CD8-positive, alpha-beta memory T cell (primary cell): Measurements from ENCODE around the gene MANBA. TPM values are rescaled to one million over a fixed set of nuclear protein-coding genes. Genes with fewer than 3 reads are reported as not detected.
A peak's percentile ranks its signal among the peaks of the same experiment; 100 is the strongest.
"Not testable (repeated sequence)": the region's sequence is repeated elsewhere in the genome, so short reads cannot be mapped to it uniquely, and the experiment has no call there.

Source experiments
- CTCF ChIA-PET: fragments of 350-600 bp; sonication (Branson Sonifier 250); formaldehyde crosslinking; loops from one replicate; lab custom pipeline; 2021; ENCODE audit warnings: antibody characterized with exemption; lab: Charles Lee
- POLR2A ChIA-PET: fragments of 350-600 bp; sonication (Branson Sonifier 250); formaldehyde crosslinking; loops from one replicate; lab custom pipeline; 2021; ENCODE audit warnings: antibody characterized with exemption; lab: Charles Lee
- DNase-seq, 5 donors: peaks; one replicate each; pipeline versions ENCODE4 v3.0.0 to v3.0.0-alpha.2; 2020 to 2022; ENCODE audit warnings: mixed read lengths in 1 of 5
- H3K27ac ChIP-seq: one replicate; pipeline ENCODE4 v1.7.0; 2013; ENCODE audit warnings: low read depth, mild to moderate bottlenecking, low read length, moderate library complexity
- H3K27me3 ChIP-seq: 2 replicates; pipeline ENCODE4 v1.7.0; 2013; ENCODE audit warnings: low read length, mild to moderate bottlenecking; ENCODE audit not compliant: insufficient read depth, poor library complexity, severe bottlenecking
- H3K36me3 ChIP-seq: 2 replicates; pipeline ENCODE4 v1.7.0; 2013; ENCODE audit warnings: mild to moderate bottlenecking, low read length, moderate library complexity; ENCODE audit not compliant: insufficient read depth
- H3K4me1 ChIP-seq: 2 replicates; pipeline ENCODE4 v1.7.0; 2013; ENCODE audit warnings: mild to moderate bottlenecking, low read length, moderate library complexity; ENCODE audit not compliant: insufficient read depth
- H3K4me3 ChIP-seq: 2 replicates; pipeline ENCODE4 v1.7.0; 2013; ENCODE audit warnings: mild to moderate bottlenecking, low read length
- H3K9me3 ChIP-seq: 2 replicates; pipeline ENCODE4 v1.7.0; 2013; ENCODE audit warnings: mild to moderate bottlenecking, low read length
- H3K27ac Mint-ChIP-seq, 8 donors: one replicate each; pipeline ENCODE4 v1.8.0; 2020 to 2021; ENCODE audit warnings: mixed read lengths in 8 of 8, mild to moderate bottlenecking in 6 of 8, inconsistent platforms in 3 of 8, moderate library complexity in 3 of 8
- H3K27me3 Mint-ChIP-seq, 2 donors: one replicate each; pipeline ENCODE4 v1.8.0; 2020 to 2021; ENCODE audit warnings: mixed read lengths in 2 of 2, mild to moderate bottlenecking in 1 of 2, moderate library complexity in 1 of 2
- H3K36me3 Mint-ChIP-seq, 3 donors: one replicate each; pipeline ENCODE4 v1.8.0; 2020 to 2021; ENCODE audit warnings: mixed read lengths in 3 of 3, inconsistent platforms in 1 of 3, mild to moderate bottlenecking in 1 of 3
- H3K4me1 Mint-ChIP-seq, 3 donors: one replicate each; pipeline ENCODE4 v1.8.0; 2020 to 2021; ENCODE audit warnings: mixed read lengths in 3 of 3, inconsistent platforms in 1 of 3, mild to moderate bottlenecking in 1 of 3
- H3K4me3 Mint-ChIP-seq, 7 donors: one replicate each; pipeline ENCODE4 v1.8.0; 2020 to 2021; ENCODE audit warnings: mixed read lengths in 7 of 7, mild to moderate bottlenecking in 6 of 7, moderate library complexity in 4 of 7, inconsistent platforms in 2 of 7
- H3K9me3 Mint-ChIP-seq, 5 donors: one replicate each; pipeline ENCODE4 v1.8.0; 2020 to 2022; ENCODE audit warnings: mixed read lengths in 5 of 5, mild to moderate bottlenecking in 3 of 5, moderate library complexity in 2 of 5, inconsistent platforms in 1 of 5
- polyA plus RNA-seq: library from polyadenylated mRNA; unstranded; fragments of 300-500 nt; fragmentation: Illumina TruSeq; gene quantifications from one replicate; pipeline ENCODE4 v1.2.3, GENCODE V29; 2021
- total RNA-seq, 2 experiments: library from RNA; stranded (reverse); gene quantifications; one replicate each; pipeline ENCODE4 v1.2.3, GENCODE V29; 2021

Gene MANBA
- total and polyA plus RNA-seq, 3 experiments from 2014 or later = 9.1 to 16.5 (median 9.5) TPM

- peaks cover 19 to 38% (median 28%) of the 10 kb centered on the region in 3 donors for H3K4me1 Mint-ChIP-seq
- H3K27ac ChIP-seq, H3K4me1 ChIP-seq, POLR2A ChIA-PET, H3K4me3 ChIP-seq, H3K27me3 ChIP-seq, CTCF ChIA-PET, H3K9me3 ChIP-seq, H3K36me3 ChIP-seq, H3K27me3 Mint-ChIP-seq, DNase-seq, H3K4me3 Mint-ChIP-seq: not testable (repeated sequence)
- H3K9me3 Mint-ChIP-seq = peaks cover 6 to 15% (median 7%) of the 10 kb centered on the region in 5 donors
- peak overlapping the region in 1 of 8 donors; percentile 5 for H3K27ac Mint-ChIP-seq
- H3K36me3 Mint-ChIP-seq = peaks cover 23 to 47% (median 36%) of the 10 kb centered on the region in 3 donors
These were observed 17.4 kb downstream of the MANBA start for GRCh38 chr4:102743352-102743751.

DNA sequence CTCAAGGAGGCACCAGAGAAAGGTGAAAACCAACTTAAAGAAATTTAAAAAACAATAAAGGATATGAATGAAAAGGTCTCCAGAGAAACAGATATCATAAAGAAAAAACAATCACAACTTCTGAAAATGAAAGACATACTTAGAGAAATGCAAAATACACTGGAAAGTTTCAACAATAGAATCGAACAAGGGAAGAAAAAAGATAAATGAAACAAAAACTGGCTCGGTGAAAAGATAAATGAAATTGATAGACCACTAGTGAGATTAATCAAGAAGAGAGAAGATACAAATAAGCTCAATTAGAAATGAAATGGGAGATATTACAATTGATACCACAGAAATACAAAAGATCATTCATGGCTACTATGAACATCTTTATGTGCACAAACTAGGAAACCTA is 22.0 kb downstream of the MANBA start:
- H3K27ac ChIP-seq, H3K36me3 ChIP-seq, H3K27ac Mint-ChIP-seq, H3K27me3 ChIP-seq, DNase-seq, CTCF ChIA-PET, H3K4me3 Mint-ChIP-seq, H3K9me3 ChIP-seq, H3K27me3 Mint-ChIP-seq, POLR2A ChIA-PET, H3K4me1 ChIP-seq, H3K4me3 ChIP-seq: not testable (repeated sequence)
- peaks cover 6 to 17% (median 7%) of the 10 kb centered on the region in 5 donors for H3K9me3 Mint-ChIP-seq
- peaks cover 21 to 53% (median 25%) of the 10 kb centered on the region in 3 donors for H3K36me3 Mint-ChIP-seq
- H3K4me1 Mint-ChIP-seq = peaks cover 49 to 64% (median 60%) of the 10 kb centered on the region in 3 donors

- peaks cover 18 to 53% (median 25%) of the 10 kb centered on the region in 3 donors for H3K36me3 Mint-ChIP-seq
- H3K27ac Mint-ChIP-seq = peak overlapping the region in 3 of 8 donors; percentile 29 to 92 (median 73)
- Histone ChIP-seq H3K27me3 (no peaks in the 10 kb centered on the region), H3K4me3 (no peak overlapping the region), H3K4me1 (peaks cover 5% of the 10 kb centered on the region), H3K36me3 (no peaks in the 10 kb centered on the region), H3K27ac (no peak overlapping the region), H3K9me3 (no peaks in the 10 kb centered on the region)
- peaks cover 50 to 62% (median 58%) of the 10 kb centered on the region in 3 donors for H3K4me1 Mint-ChIP-seq
- no peak overlapping the region for H3K4me3 Mint-ChIP-seq
- peaks cover 5 to 17% (median 7%) of the 10 kb centered on the region in 5 donors for H3K9me3 Mint-ChIP-seq
- DNase-seq = no peak
- CTCF ChIA-PET = no interaction called here
- H3K27me3 Mint-ChIP-seq = no peaks in the 10 kb centered on the region
- POLR2A ChIA-PET = no interaction called here
These were observed 23.9 kb downstream of the MANBA start for GRCh38 chr4:102736636-102737549.

DNA sequence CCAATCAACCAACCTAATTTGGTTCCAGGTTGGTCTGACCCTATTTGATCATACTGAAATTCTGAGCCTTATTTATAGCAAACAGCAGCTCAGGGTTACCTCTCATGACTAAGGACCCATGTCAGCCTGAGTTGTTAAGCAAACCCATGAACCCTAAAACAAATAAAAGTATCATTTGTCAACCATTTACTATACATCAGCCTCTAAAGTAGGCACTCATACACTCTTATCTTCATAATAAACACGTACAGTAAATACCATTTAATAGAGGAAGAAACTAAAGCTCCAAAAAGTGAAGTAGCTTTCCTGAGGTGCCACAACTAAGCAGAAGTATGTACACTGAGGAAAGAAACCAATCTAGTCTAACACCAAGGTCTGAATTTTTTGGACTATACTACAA is 25.2 kb downstream of the MANBA start:
- Histone ChIP-seq H3K27me3 (no peaks in the 10 kb centered on the region), H3K9me3 (no peaks in the 10 kb centered on the region), H3K4me1 (peaks cover 5% of the 10 kb centered on the region), H3K4me3 (no peak overlapping the region), H3K36me3 (no peaks in the 10 kb centered on the region), H3K27ac (no peak overlapping the region)
- Mint-ChIP-seq H3K9me3 (peaks cover 13 to 28% (median 16%) of the 10 kb centered on the region in 5 donors), H3K27me3 (no peaks in the 10 kb centered on the region), H3K36me3 (peaks cover 19 to 53% (median 24%) of the 10 kb centered on the region in 3 donors), H3K4me3 (no peak overlapping the region), H3K27ac (peak overlapping the region in 1 of 8 donors; percentile 24), H3K4me1 (peaks cover 46 to 53% (median 51%) of the 10 kb centered on the region in 3 donors)
- CTCF ChIA-PET = no interaction called here
- POLR2A ChIA-PET = no interaction called here
- DNase-seq = no peak

GRCh38 chr4:102734591-102735385 is 26.0 kb downstream of the MANBA start:
- peaks cover 11 to 29% (median 17%) of the 10 kb centered on the region in 5 donors for H3K9me3 Mint-ChIP-seq
- H3K9me3 ChIP-seq = no peaks in the 10 kb centered on the region
- peaks cover 21 to 53% (median 30%) of the 10 kb centered on the region in 3 donors for H3K36me3 Mint-ChIP-seq
- no peak overlapping the region for H3K27ac ChIP-seq
- ChIA-PET POLR2A (no interaction called here), CTCF (no interaction called here)
- H3K27ac Mint-ChIP-seq = peak overlapping the region in 5 of 8 donors; percentile 55 to 75 (median 64)
- H3K4me3 Mint-ChIP-seq = no peak overlapping the region
- peaks cover 5% of the 10 kb centered on the region for H3K4me1 ChIP-seq
- no peaks in the 10 kb centered on the region for H3K36me3 ChIP-seq
- H3K27me3 ChIP-seq = no peaks in the 10 kb centered on the region
- H3K27me3 Mint-ChIP-seq = no peaks in the 10 kb centered on the region
- no peak overlapping the region for H3K4me3 ChIP-seq
- DNase-seq = no peak
- peaks cover 42 to 48% (median 46%) of the 10 kb centered on the region in 3 donors for H3K4me1 Mint-ChIP-seq

- Mint-ChIP-seq H3K27ac (peak overlapping the region in 5 of 8 donors; percentile 29 to 75 (median 61)), H3K4me1 (peaks cover 40 to 47% (median 46%) of the 10 kb centered on the region in 3 donors), H3K9me3 (peaks cover 10 to 22% (median 15%) of the 10 kb centered on the region in 5 donors), H3K36me3 (peaks cover 25 to 49% (median 35%) of the 10 kb centered on the region in 3 donors), H3K27me3 (no peaks in the 10 kb centered on the region), H3K4me3 (no peak overlapping the region)
- H3K4me3 ChIP-seq = no peak overlapping the region
- DNase-seq = no peak
- no peaks in the 10 kb centered on the region for H3K9me3 ChIP-seq
- peaks cover 5% of the 10 kb centered on the region for H3K4me1 ChIP-seq
- POLR2A ChIA-PET = no interaction called here
- no peak overlapping the region for H3K27ac ChIP-seq
- no peaks in the 10 kb centered on the region for H3K36me3 ChIP-seq
- no peaks in the 10 kb centered on the region for H3K27me3 ChIP-seq
- CTCF ChIA-PET = no interaction called here
These were observed 26.7 kb downstream of the MANBA start for GRCh38 chr4:102734116-102734515.

DNA sequence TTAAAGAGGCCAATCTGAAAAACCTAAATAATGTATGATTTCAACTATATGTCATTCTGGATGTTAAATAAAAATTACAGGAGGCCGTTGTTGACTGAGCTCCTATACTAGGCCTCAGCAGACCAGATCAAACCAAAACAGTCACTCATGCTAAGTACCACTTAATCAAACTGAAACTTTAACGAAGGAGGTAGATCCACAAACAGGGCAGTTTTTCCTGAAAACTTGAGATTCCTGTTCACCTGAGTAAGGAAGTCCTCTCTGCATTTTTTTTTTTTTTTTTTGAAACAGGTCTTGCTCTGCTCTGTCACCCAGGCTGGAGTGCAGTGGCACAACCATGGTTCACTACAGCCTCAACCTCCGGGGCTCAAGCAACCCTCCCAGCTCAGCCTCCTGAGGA is 27.7 kb downstream of the MANBA start:
- Histone ChIP-seq H3K4me1 (peaks cover 5% of the 10 kb centered on the region), H3K36me3 (no peaks in the 10 kb centered on the region), H3K4me3 (no peak overlapping the region), H3K27ac (no peak overlapping the region), H3K9me3 (no peaks in the 10 kb centered on the region), H3K27me3 (no peaks in the 10 kb centered on the region)
- Mint-ChIP-seq H3K4me3 (no peak overlapping the region), H3K36me3 (peaks cover 27 to 41% (median 32%) of the 10 kb centered on the region in 3 donors), H3K27me3 (no peaks in the 10 kb centered on the region), H3K4me1 (peaks cover 37 to 43% (median 39%) of the 10 kb centered on the region in 3 donors), H3K9me3 (peaks cover 9 to 17% (median 10%) of the 10 kb centered on the region in 5 donors), H3K27ac (peak overlapping the region in 1 of 8 donors; percentile 33)
- ChIA-PET CTCF (no interaction called here), POLR2A (no interaction called here)
- DNase-seq = no peak
